Hepatocyte (in vitro differentiated cells): ENCODE data around the gene CCDC69. TPM values are rescaled to one million over a fixed set of nuclear protein-coding genes. Genes with fewer than 3 reads are reported as not detected.

Source experiments
- DNase-seq: peaks from one replicate; pipeline ENCODE4 v3.0.0-alpha.2; 2016; ENCODE audit warnings: low spot score
- H2AFZ ChIP-seq: fragments of 200-600 bp; sonication (generic); 2 replicates; pipeline ENCODE4 v1.6.0; 2016; ENCODE audit warnings: antibody characterized with exemption, mild to moderate bottlenecking
- H3K27ac ChIP-seq: fragments of 200-600 bp; sonication (generic); 2 replicates; pipeline ENCODE4 v1.5.1; 2016; ENCODE audit warnings: mild to moderate bottlenecking
- H3K27me3 ChIP-seq: fragments of 200-600 bp; sonication (generic); 2 replicates; pipeline ENCODE4 v1.6.1; 2016
- H3K36me3 ChIP-seq: fragments of 200-600 bp; sonication (generic); replicated peaks from 2 replicates; pipeline ENCODE4 v1.5.1; 2016; ENCODE audit warnings: low read depth; ENCODE audit not compliant: insufficient read depth
- H3K4me1 ChIP-seq: fragments of 200-600 bp; sonication (generic); 2 replicates; pipeline ENCODE4 v1.5.1; 2016; ENCODE audit warnings: mild to moderate bottlenecking, moderate library complexity; ENCODE audit not compliant: insufficient read depth
- H3K4me2 ChIP-seq: fragments of 200-600 bp; sonication (generic); 2 replicates; pipeline ENCODE4 v1.6.0; 2016
- H3K4me3 ChIP-seq: fragments of 200-600 bp; sonication (generic); 2 replicates; pipeline ENCODE4 v1.5.1; 2016; ENCODE audit warnings: mild to moderate bottlenecking
- H3K79me2 ChIP-seq: fragments of 200-600 bp; sonication (generic); 2 replicates; pipeline ENCODE4 v1.6.0; 2017; ENCODE audit warnings: mild to moderate bottlenecking
- H3K9me2 ChIP-seq: fragments of 200-600 bp; sonication (generic); replicated peaks from 2 replicates; pipeline ENCODE4 v1.6.0; 2017; ENCODE audit warnings: mild to moderate bottlenecking; ENCODE audit not compliant: insufficient read depth
- H3K9me3 ChIP-seq: fragments of 200-600 bp; sonication (generic); 2 replicates; pipeline ENCODE4 v1.5.1; 2016; ENCODE audit warnings: low read depth, mild to moderate bottlenecking
- H4K20me1 ChIP-seq: fragments of 200-600 bp; sonication (generic); 2 replicates; pipeline ENCODE4 v1.6.0; 2016; ENCODE audit warnings: mild to moderate bottlenecking; ENCODE audit not compliant: insufficient read depth, poor library complexity, severe bottlenecking
- EZH2 ChIP-seq: fragments of 200-600 bp; sonication (generic); IDR thresholded peaks from 2 replicates; pipeline ENCODE4 v1.6.1; 2016; ENCODE audit warnings: antibody characterized with exemption, mild to moderate bottlenecking, borderline replicate concordance
- EZH2phosphoT487 ChIP-seq: fragments of 200-600 bp; sonication (generic); IDR thresholded peaks from one replicate; pipeline ENCODE4 v1.6.1; 2018; ENCODE audit warnings: antibody characterized with exemption, mild to moderate bottlenecking, low read depth, moderate library complexity; ENCODE audit not compliant: unreplicated experiment, severe bottlenecking
- WGBS: methylation state at CpG from one replicate; pipeline ENCODE4 v1.1.6; 2016; ENCODE audit warnings: low lambda C conversion rate; ENCODE audit errors: missing lambda C conversion rate; 5-methylcytosine and 5-hydroxymethylcytosine counted together
- polyA plus RNA-seq: library from polyadenylated mRNA; unstranded; fragments of >200 nt; fragmentation: Nextera tagmentation; extraction: Ambion mirVana; gene quantifications from 2 replicates; pipeline ENCODE4 v1.2.1, GENCODE V29; 2016
- total RNA-seq: library from RNA; depleted of rRNA; stranded (reverse); fragments of >200 nt; gene quantifications from 2 replicates; pipeline ENCODE4 v1.2.3, GENCODE V29; 2014
- TF ChIP-seq, protein P1 (sequence below): fragments of 200-600 bp; sonication (generic); IDR thresholded peaks from 2 replicates; pipeline ENCODE4 v1.5.1; 2016; ENCODE audit warnings: antibody characterized with exemption, mild to moderate bottlenecking; ENCODE audit not compliant: poor library complexity

Gene CCDC69
- total and polyA plus RNA-seq, 2 experiments from 2014 or later = 22.4 to 27.3 TPM

DNA sequence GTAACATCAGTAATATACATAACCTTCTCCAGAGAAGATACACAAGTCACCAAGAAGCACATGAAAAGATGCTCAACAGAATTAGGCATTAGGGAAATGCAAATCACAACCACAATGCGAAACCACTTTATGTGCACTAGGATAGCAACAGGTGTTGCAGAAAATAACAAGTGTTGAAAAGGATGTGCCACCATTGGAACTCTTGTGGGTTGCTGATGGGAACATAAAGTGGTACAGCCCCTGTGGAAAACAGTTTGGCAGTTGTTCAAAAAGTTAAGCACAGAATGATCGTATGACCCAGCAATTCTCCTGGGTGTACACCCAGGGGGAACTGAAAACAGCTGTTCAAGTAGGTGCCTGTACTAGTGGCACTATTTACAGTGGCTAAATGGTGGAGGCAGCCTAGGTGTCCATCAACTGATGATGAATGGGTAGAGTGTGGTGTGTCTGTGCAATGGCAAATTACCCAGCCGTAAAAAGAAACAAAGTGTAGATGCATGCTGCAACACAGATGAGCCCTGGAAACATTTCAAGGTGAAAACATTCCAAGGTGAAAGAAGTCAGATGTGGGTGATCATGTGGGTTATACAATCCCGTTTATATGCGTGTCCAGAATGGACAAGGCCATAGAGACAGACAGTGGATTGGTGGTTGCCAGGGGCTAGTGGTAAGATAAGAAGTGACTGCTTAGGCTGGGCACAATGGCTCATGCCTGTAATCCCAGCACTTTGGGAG is 27.2 kb downstream of the CCDC69 start:
- no peaks in the 10 kb centered on the region for H3K79me2 ChIP-seq
- no peaks in the 10 kb centered on the region for H3K27me3 ChIP-seq
- peak overlapping the region; percentile 31 for H3K27ac ChIP-seq
- H3K9me2 ChIP-seq = no peaks in the 10 kb centered on the region
- no peak overlapping the region for H2AFZ ChIP-seq
- no peaks in the 10 kb centered on the region for H3K36me3 ChIP-seq
- no peaks in the 10 kb centered on the region for H4K20me1 ChIP-seq
- H3K4me2 ChIP-seq = no peak overlapping the region
- no peak overlapping the region for H3K4me3 ChIP-seq
- TF ChIP-seq, protein P1, sequence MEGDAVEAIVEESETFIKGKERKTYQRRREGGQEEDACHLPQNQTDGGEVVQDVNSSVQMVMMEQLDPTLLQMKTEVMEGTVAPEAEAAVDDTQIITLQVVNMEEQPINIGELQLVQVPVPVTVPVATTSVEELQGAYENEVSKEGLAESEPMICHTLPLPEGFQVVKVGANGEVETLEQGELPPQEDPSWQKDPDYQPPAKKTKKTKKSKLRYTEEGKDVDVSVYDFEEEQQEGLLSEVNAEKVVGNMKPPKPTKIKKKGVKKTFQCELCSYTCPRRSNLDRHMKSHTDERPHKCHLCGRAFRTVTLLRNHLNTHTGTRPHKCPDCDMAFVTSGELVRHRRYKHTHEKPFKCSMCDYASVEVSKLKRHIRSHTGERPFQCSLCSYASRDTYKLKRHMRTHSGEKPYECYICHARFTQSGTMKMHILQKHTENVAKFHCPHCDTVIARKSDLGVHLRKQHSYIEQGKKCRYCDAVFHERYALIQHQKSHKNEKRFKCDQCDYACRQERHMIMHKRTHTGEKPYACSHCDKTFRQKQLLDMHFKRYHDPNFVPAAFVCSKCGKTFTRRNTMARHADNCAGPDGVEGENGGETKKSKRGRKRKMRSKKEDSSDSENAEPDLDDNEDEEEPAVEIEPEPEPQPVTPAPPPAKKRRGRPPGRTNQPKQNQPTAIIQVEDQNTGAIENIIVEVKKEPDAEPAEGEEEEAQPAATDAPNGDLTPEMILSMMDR = no peak
- TF ChIP-seq EZH2phosphoT487 (no peak), EZH2 (no peak)
- no peaks in the 10 kb centered on the region for H3K4me1 ChIP-seq
- H3K9me3 ChIP-seq = no peaks in the 10 kb centered on the region
- WGBS = 83% methylated on average over 5 of the region's 5 CpGs
- no peak for DNase-seq

- Histone ChIP-seq H3K79me2 (no peaks in the 10 kb centered on the region), H3K4me1 (no peaks in the 10 kb centered on the region), H3K4me3 (no peak overlapping the region), H3K9me3 (no peaks in the 10 kb centered on the region), H3K27ac (no peak overlapping the region), H4K20me1 (no peaks in the 10 kb centered on the region), H3K4me2 (no peak overlapping the region), H3K9me2 (no peaks in the 10 kb centered on the region), H2AFZ (no peak overlapping the region), H3K36me3 (no peaks in the 10 kb centered on the region), H3K27me3 (no peaks in the 10 kb centered on the region)
- no peak for DNase-seq
- WGBS = 86% methylated on average over 5 of the region's 5 CpGs
- TF ChIP-seq EZH2 = no peak
- TF ChIP-seq, protein P1 = no peak
- no peak for TF ChIP-seq EZH2phosphoT487
These were observed 28.3 kb downstream of the CCDC69 start for GRCh38 chr5:151195622-151196021.

DNA sequence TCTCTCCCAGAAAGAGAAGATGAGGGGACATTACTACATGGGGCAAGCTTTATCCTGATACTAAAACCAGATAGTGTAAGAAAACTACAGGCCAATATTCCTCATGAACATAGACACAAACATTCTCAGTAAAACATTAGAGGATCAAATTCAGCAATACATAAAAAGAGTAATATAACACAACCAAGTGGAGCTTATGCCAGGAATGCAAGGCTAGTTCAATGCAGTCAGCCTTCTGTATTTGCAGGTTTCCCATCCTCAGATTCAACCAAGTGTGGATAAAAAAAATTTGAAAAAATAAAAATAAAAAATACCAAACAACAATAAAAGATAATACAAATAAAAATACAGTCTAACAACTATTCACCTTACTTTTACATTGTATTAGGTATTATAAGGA is 31.3 kb downstream of the CCDC69 start:
- no peak overlapping the region for H3K4me3 ChIP-seq
- no peak for TF ChIP-seq EZH2phosphoT487
- TF ChIP-seq, protein P1 = no peak
- no peak for TF ChIP-seq EZH2
- no peaks in the 10 kb centered on the region for H3K9me3 ChIP-seq
- no peaks in the 10 kb centered on the region for H3K4me1 ChIP-seq
- H3K27me3 ChIP-seq = no peaks in the 10 kb centered on the region
- no peak overlapping the region for H3K27ac ChIP-seq
- no peak for DNase-seq
- no peaks in the 10 kb centered on the region for H3K9me2 ChIP-seq
- no peak overlapping the region for H2AFZ ChIP-seq
- H3K4me2 ChIP-seq = no peak overlapping the region
- no peaks in the 10 kb centered on the region for H3K36me3 ChIP-seq
- H4K20me1 ChIP-seq = no peaks in the 10 kb centered on the region
- no peaks in the 10 kb centered on the region for H3K79me2 ChIP-seq

DNA sequence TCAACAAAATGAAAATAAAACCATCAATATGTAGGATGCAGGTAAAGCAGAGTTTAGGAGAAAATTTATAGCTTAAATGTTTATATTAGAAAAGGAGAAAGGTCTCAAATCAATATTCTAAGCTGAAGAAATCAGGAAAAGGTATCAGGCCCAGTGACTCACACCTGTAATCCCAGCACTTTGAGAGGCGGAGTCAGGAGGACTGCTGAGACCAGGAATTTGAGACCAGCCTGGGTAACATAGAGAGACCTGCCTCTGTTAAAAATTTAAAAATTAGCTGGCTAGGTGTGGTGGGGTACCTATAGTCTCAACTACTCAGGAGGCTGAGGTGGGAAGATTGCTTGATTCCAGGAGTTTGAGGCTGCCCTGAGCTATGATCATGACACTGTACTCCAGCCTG is 32.2 kb downstream of the CCDC69 start:
- Histone ChIP-seq H4K20me1 (no peaks in the 10 kb centered on the region), H3K9me3 (no peaks in the 10 kb centered on the region), H3K4me1 (no peaks in the 10 kb centered on the region), H3K4me2 (no peak overlapping the region), H3K27ac (no peak overlapping the region), H3K79me2 (no peaks in the 10 kb centered on the region), H2AFZ (no peak overlapping the region), H3K9me2 (no peaks in the 10 kb centered on the region), H3K4me3 (no peak overlapping the region), H3K36me3 (no peaks in the 10 kb centered on the region), H3K27me3 (no peaks in the 10 kb centered on the region)
- WGBS = 91% methylated on average over 1 of the region's 1 CpG
- TF ChIP-seq, protein P1 = no peak
- TF ChIP-seq EZH2phosphoT487 (no peak), EZH2 (no peak)
- no peak for DNase-seq
